ENCODE results near the gene SLC25A6. TPM values are rescaled to one million over a fixed set of nuclear protein-coding genes. Genes with fewer than 3 reads are reported as not detected.
A peak's percentile ranks its signal among the peaks of the same experiment; 100 is the strongest.
"Not testable (repeated sequence)": the region's sequence is repeated elsewhere in the genome, so short reads cannot be mapped to it uniquely, and the experiment has no call there.

Gene SLC25A6
- total RNA-seq, 6 experiments from 2014 or later = 295 to 345 (median 320) TPM

GRCh38 chrX:1351981-1352714 lies 39.8 kb downstream of the SLC25A6 start:
- H3K4me1 Mint-ChIP-seq (ENCODE audit: low read depth) = no peaks in the 10 kb centered on the region
- H3K27me3 Mint-ChIP-seq (ENCODE audit: insufficient read depth) = no peaks in the 10 kb centered on the region; the same call in 1 of the 2 replicates
- no peaks in the 10 kb centered on the region for H3K9me3 Mint-ChIP-seq
- no peak overlapping the region for H3K27ac Mint-ChIP-seq
- no peaks in the 10 kb centered on the region for H3K36me3 Mint-ChIP-seq (ENCODE audit: low read depth)
- DNase-seq = no peak
- TF ChIP-seq CTCF (IDR thresholded peaks at IDR 0.05) = no peak
- no peak overlapping the region for H3K4me3 Mint-ChIP-seq

- H3K27ac Mint-ChIP-seq; H3K4me1 Mint-ChIP-seq (ENCODE audit: low read depth); DNase-seq; H3K9me3 Mint-ChIP-seq; H3K36me3 Mint-ChIP-seq (ENCODE audit: low read depth); H3K27me3 Mint-ChIP-seq (ENCODE audit: insufficient read depth); H3K4me3 Mint-ChIP-seq: not testable (repeated sequence)
Observed at GRCh38 chrX:1349606-1350005, 42.3 kb downstream of the SLC25A6 start.

- Mint-ChIP-seq H3K27me3 (ENCODE audit: insufficient read depth) (peaks cover 1% of the 10 kb centered on the region; the same call in 1 of the 2 replicates), H3K36me3 (ENCODE audit: low read depth) (no peaks in the 10 kb centered on the region), H3K27ac (no peak overlapping the region), H3K9me3 (peaks cover 18% of the 10 kb centered on the region), H3K4me3 (no peak overlapping the region), H3K4me1 (ENCODE audit: low read depth) (peaks cover 4% of the 10 kb centered on the region)
- no peak for DNase-seq
- no peak for TF ChIP-seq CTCF (IDR thresholded peaks at IDR 0.05)
Observed at GRCh38 chrX:1341545-1342184, 50.2 kb downstream of the SLC25A6 start.

GRCh38 chrX:1336948-1337779 lies 54.7 kb downstream of the SLC25A6 start:
- no peak overlapping the region; the same call in 1 of the 2 replicates for H3K27ac Mint-ChIP-seq

GRCh38 chrX:1336331-1336943 lies 55.5 kb downstream of the SLC25A6 start, which contains the start of gene IL3RA:
Gene IL3RA (plus strand): TSS chrX:1336785. CDS start chrX:1341766, 4,981 bp downstream.
- no peak within 1 kb of the TSS; the same call in 1 of the 2 replicates for H3K27ac Mint-ChIP-seq
- H3K4me1 Mint-ChIP-seq (ENCODE audit: low read depth) = peaks cover 14% of the 10 kb centered on the region
- DNase-seq = peak; percentile 26
- no peak for TF ChIP-seq CTCF (IDR thresholded peaks at IDR 0.05)
- H3K36me3 Mint-ChIP-seq (ENCODE audit: low read depth) = no peaks in the 10 kb centered on the region
- peaks cover 11% of the 10 kb centered on the region for H3K9me3 Mint-ChIP-seq
- peak within 1 kb of the TSS; percentile 85 for H3K4me3 Mint-ChIP-seq
- H3K27me3 Mint-ChIP-seq (ENCODE audit: insufficient read depth) = peaks cover 12% of the 10 kb centered on the region

More at GRCh38 chrX:1336948-1337779, 54.7 kb downstream of the SLC25A6 start:
- Mint-ChIP-seq H3K9me3 (peaks cover 18% of the 10 kb centered on the region), H3K36me3 (ENCODE audit: low read depth) (no peaks in the 10 kb centered on the region), H3K4me3 (peak overlapping the region; percentile 85), H3K27me3 (ENCODE audit: insufficient read depth) (peaks cover 12% of the 10 kb centered on the region), H3K4me1 (ENCODE audit: low read depth) (peaks cover 14% of the 10 kb centered on the region)
- DNase-seq = no peak
- no peak for TF ChIP-seq CTCF (IDR thresholded peaks at IDR 0.05)

Other genes with a start within 250 kb of the SLC25A6 start
- gene CRLF2, start 179.5 kb downstream of the SLC25A6 start, total RNA-seq (2021; fragmentation: NEBNext Ultra II Directional; extraction: Animal tissue kit (Norgen Biotek cat#: 25700)) = under 1 TPM in 2 of 6 experiments, not detected in 4; 0.15 to 0.16 TPM
- under 1 TPM; 0.18 to 0.59 (median 0.42) TPM for gene CSF2RA, start 123.3 kb downstream of the SLC25A6 start, total RNA-seq (2021; fragmentation: NEBNext Ultra II Directional; extraction: Animal tissue kit (Norgen Biotek cat#: 25700))
- gene IL3RA, start 55.3 kb downstream of the SLC25A6 start, total RNA-seq (2021; fragmentation: NEBNext Ultra II Directional; extraction: Animal tissue kit (Norgen Biotek cat#: 25700)) = under 1 TPM in 2 of 6 experiments, not detected in 4; 0.09 to 0.13 TPM
- 10 to 100 TPM; 26.8 to 35.1 (median 32.8) TPM for gene ASMTL, start 60.8 kb upstream of the SLC25A6 start, total RNA-seq (2021; fragmentation: NEBNext Ultra II Directional; extraction: Animal tissue kit (Norgen Biotek cat#: 25700))
- not detected for gene P2RY8, start 145.1 kb upstream of the SLC25A6 start, total RNA-seq (2021; fragmentation: NEBNext Ultra II Directional; extraction: Animal tissue kit (Norgen Biotek cat#: 25700))
- 10 to 100 TPM; 21.4 to 24.6 (median 23.6) TPM for gene AKAP17A, start 199.5 kb upstream of the SLC25A6 start, total RNA-seq (2021; fragmentation: NEBNext Ultra II Directional; extraction: Animal tissue kit (Norgen Biotek cat#: 25700))
- under 1 TPM in 1 of 6 experiments, not detected in 5; 0.38 TPM for gene ASMT, start 222.9 kb upstream of the SLC25A6 start, total RNA-seq (2021; fragmentation: NEBNext Ultra II Directional; extraction: Animal tissue kit (Norgen Biotek cat#: 25700))